T-helper 2 cell treated with Interferon-gamma antibody and Interleukin-4, amounts not matched to agents 5 μg/mL and 100 μg/mL, for 36 hours (primary cell): ENCODE data around the gene CMC1.

Experiments used
- DNase-seq: peaks from one replicate; pipeline ENCODE4 v3.0.0; 2021; ENCODE audit warnings: low spot score
- H3K27ac Mint-ChIP-seq: one replicate; pipeline ENCODE4 v1.8.0; 2021; ENCODE audit warnings: mild to moderate bottlenecking, mixed read lengths
- H3K27me3 Mint-ChIP-seq: one replicate; pipeline ENCODE4 v1.8.0; 2021; ENCODE audit warnings: low read depth, mixed read lengths
- H3K36me3 Mint-ChIP-seq: one replicate; pipeline ENCODE4 v1.8.0; 2021; ENCODE audit warnings: low read depth, mixed read lengths
- H3K4me1 Mint-ChIP-seq: one replicate; pipeline ENCODE4 v1.8.0; 2021; ENCODE audit warnings: low read depth, mixed read lengths
- H3K4me3 Mint-ChIP-seq: one replicate; pipeline ENCODE4 v1.8.0; 2022; ENCODE audit warnings: mild to moderate bottlenecking, moderate library complexity, mixed read lengths
- H3K9me3 Mint-ChIP-seq: one replicate; pipeline ENCODE4 v1.8.0; 2021; ENCODE audit warnings: mixed read lengths

The CMC1 gene

DNA sequence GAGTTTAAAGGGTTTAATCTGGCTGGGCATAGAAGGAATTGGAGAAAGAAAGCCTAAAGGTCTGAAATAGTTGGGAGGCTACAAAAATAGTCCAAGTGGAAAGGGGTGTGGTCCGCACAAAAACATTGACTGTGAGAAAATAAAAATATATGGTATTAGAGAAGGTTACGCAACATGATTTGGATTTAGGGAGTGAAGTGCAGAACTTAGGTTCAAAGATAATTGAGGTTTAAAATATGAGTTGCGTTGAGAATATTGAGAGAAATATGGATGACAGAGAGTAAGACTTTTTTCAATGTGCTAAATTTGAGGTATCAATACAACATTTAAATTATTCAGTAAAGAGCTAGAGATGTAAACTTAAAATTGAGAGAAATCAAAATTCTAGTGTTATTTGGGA, 15.4 kb upstream of the CMC1 start:
- Mint-ChIP-seq H3K27me3 (no peaks in the 10 kb centered on the region), H3K27ac (no peak overlapping the region), H3K4me1 (no peaks in the 10 kb centered on the region), H3K9me3 (no peaks in the 10 kb centered on the region), H3K36me3 (no peaks in the 10 kb centered on the region), H3K4me3 (no peak overlapping the region)
- DNase-seq: no peak

GRCh38 chr3:28228623-28229022, 12.8 kb upstream of the CMC1 start:
- H3K4me3 Mint-ChIP-seq: no peak overlapping the region
- H3K36me3 Mint-ChIP-seq: no peaks in the 10 kb centered on the region
- peaks cover 12% of the 10 kb centered on the region for H3K4me1 Mint-ChIP-seq
- H3K27me3 Mint-ChIP-seq: no peaks in the 10 kb centered on the region
- no peaks in the 10 kb centered on the region for H3K9me3 Mint-ChIP-seq
- no peak overlapping the region for H3K27ac Mint-ChIP-seq
- DNase-seq: no peak

DNA sequence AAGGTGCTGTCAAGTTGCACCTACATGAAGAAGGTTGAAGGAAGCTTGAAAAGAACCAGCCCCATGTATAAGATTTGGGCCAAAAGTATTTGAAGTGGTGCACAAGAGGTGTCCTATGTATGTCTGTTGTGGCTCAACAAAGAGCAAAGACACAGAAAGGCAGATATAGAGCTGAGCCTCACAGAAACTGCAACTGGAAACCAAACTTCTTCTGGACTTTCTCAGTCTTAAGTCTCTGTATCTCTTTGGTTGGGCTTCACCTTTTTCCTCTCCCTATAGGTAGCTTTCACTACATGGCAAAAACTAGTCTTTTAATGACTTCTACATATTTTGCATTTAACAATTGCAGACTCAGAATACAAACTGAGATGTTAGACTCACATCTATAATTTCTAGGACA, 8.8 kb upstream of the CMC1 start:
- H3K27me3 Mint-ChIP-seq: no peaks in the 10 kb centered on the region
- H3K27ac Mint-ChIP-seq: no peak overlapping the region
- peaks cover 14% of the 10 kb centered on the region for H3K4me1 Mint-ChIP-seq
- H3K36me3 Mint-ChIP-seq: no peaks in the 10 kb centered on the region
- peaks cover 9% of the 10 kb centered on the region for H3K9me3 Mint-ChIP-seq
- DNase-seq: no peak
- no peak overlapping the region for H3K4me3 Mint-ChIP-seq

GRCh38 chr3:28234454-28234853, 7.0 kb upstream of the CMC1 start:
- Mint-ChIP-seq H3K27me3 (no peaks in the 10 kb centered on the region), H3K9me3 (peaks cover 9% of the 10 kb centered on the region), H3K4me1 (peaks cover 14% of the 10 kb centered on the region), H3K36me3 (no peaks in the 10 kb centered on the region), H3K4me3 (no peak overlapping the region), H3K27ac (no peak overlapping the region)
- no peak for DNase-seq

DNA sequence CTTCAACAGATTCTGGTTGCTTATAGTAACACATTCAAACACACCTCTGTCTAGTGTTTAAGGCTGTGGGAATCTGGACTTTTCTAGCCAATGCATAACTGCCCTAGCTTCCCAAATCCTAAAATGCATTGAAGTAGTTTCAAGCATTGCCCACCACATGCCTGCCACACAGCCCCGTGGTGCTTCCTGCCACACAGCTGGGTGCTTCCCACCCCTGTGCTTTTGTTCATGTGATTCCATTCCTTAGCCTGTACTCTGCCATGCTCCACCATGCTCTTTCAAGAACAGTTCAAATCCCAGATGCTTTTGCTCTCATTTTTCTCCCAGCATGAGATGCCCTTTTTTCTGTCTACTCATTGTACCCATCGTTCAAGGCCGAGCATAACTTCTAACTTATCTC, 2.3 kb upstream of the CMC1 start:
- H3K4me3 Mint-ChIP-seq: no peak overlapping the region

GRCh38 chr3:28240441-28240840, 978 bp upstream of the CMC1 start:
- Mint-ChIP-seq H3K4me1 (peaks cover 31% of the 10 kb centered on the region), H3K27ac (no peak overlapping the region), H3K36me3 (peaks cover 10% of the 10 kb centered on the region), H3K4me3 (peak overlapping the region; percentile 93), H3K9me3 (peaks cover 2% of the 10 kb centered on the region), H3K27me3 (no peaks in the 10 kb centered on the region)
- no peak for DNase-seq

More for the DNA sequence above, 2.3 kb upstream of the CMC1 start:
- Mint-ChIP-seq H3K36me3 (peaks cover 7% of the 10 kb centered on the region), H3K27ac (no peak overlapping the region), H3K4me1 (peaks cover 27% of the 10 kb centered on the region), H3K9me3 (peaks cover 9% of the 10 kb centered on the region), H3K27me3 (no peaks in the 10 kb centered on the region)
- no peak for DNase-seq

DNA sequence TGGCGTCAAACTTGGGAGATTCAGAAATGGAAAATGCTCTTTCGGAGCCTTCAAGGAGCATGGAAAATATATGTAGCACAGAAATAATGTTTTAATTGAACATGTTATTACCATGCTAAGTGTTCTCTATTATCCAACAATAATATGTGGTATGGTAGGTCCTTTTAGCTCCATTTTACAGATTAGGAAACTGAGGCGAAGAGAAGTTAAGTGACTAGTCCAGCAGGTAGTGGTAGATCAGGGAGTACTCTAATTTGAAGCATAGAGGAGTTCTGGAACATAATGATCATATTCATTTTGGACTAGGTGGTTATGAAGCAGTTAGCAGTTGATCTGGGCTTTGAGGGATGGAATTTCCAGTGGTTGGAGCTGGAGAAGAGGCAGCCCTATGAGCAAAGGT, 1.1 kb downstream of the CMC1 start:
- H3K9me3 Mint-ChIP-seq: no peaks in the 10 kb centered on the region
- DNase-seq: no peak
- H3K27me3 Mint-ChIP-seq: no peaks in the 10 kb centered on the region
- H3K27ac Mint-ChIP-seq: no peak overlapping the region
- H3K4me1 Mint-ChIP-seq: peaks cover 42% of the 10 kb centered on the region
- H3K4me3 Mint-ChIP-seq: peak overlapping the region; percentile 93
- H3K36me3 Mint-ChIP-seq: peaks cover 11% of the 10 kb centered on the region

DNA sequence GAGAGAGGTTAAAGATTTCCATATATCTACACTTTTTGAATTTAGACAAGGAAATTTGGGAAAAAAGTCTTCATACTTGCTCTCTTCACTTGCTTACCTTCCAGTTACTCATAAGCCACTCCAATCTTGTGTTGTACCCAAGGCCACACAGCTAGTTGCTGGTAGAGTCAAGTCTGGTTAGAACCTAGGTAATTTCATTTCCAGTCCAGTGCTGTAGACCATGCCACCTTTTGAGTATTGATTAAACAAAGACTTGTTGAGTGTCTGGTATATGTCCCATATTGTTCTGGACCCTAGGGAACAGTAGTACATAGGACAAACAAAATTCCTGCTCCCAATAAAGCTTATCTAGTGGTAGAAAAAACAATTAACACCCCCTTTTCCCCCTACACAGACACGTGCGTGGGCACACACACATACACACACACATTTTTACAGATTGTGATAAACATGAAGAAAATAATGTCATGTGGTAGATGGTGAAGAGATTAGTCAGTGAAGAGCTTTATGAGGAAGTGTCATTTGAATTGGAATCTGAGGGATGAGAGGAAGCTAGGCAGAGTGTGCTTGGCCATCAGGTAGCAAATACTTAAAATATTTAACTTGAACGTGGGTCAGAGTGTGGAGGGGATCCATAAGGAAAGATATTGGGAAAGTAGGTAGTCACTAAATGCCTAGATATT, 2.1 kb downstream of the CMC1 start:
- Mint-ChIP-seq H3K9me3 (no peaks in the 10 kb centered on the region), H3K4me1 (peaks cover 46% of the 10 kb centered on the region), H3K27me3 (no peaks in the 10 kb centered on the region), H3K4me3 (peak overlapping the region; percentile 4), H3K27ac (no peak overlapping the region), H3K36me3 (peaks cover 11% of the 10 kb centered on the region)
- no peak for DNase-seq

- no peak overlapping the region for H3K4me3 Mint-ChIP-seq
- no peak overlapping the region for H3K27ac Mint-ChIP-seq
- H3K4me1 Mint-ChIP-seq: peaks cover 49% of the 10 kb centered on the region
- no peaks in the 10 kb centered on the region for H3K9me3 Mint-ChIP-seq
- DNase-seq: no peak
- H3K36me3 Mint-ChIP-seq: peaks cover 11% of the 10 kb centered on the region
- no peaks in the 10 kb centered on the region for H3K27me3 Mint-ChIP-seq
Measured at GRCh38 chr3:28244491-28244890, 3.1 kb downstream of the CMC1 start.

DNA sequence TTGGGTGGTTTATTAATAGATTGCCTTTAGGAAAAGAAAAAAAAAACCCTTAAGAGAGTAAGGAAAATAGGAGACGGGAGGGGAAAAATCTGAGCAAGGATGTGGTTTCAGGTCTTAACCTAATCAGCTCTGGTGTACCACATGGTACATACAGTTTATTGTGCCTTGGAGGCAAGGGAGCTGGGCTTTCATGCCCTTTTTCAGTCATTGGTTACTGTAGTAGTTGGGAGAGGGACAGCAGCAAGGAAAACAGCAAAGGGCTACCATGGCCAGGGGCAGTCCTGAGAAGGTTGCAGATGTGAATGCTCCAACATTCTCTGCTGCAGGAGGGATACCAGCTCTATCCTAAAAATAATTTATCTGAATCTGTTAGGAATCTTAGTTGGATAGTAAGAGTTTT, 5.9 kb downstream of the CMC1 start:
- Mint-ChIP-seq H3K4me1 (peaks cover 49% of the 10 kb centered on the region), H3K27me3 (no peaks in the 10 kb centered on the region), H3K27ac (no peak overlapping the region), H3K4me3 (no peak overlapping the region), H3K9me3 (no peaks in the 10 kb centered on the region), H3K36me3 (peaks cover 22% of the 10 kb centered on the region)
- no peak for DNase-seq

GRCh38 chr3:28250999-28251398, 9.6 kb downstream of the CMC1 start:
- peaks cover 38% of the 10 kb centered on the region for H3K4me1 Mint-ChIP-seq

GRCh38 chr3:28252001-28252431, 10.6 kb downstream of the CMC1 start:
- Mint-ChIP-seq H3K9me3 (no peaks in the 10 kb centered on the region), H3K27me3 (no peaks in the 10 kb centered on the region), H3K4me1 (peaks cover 33% of the 10 kb centered on the region), H3K36me3 (peaks cover 22% of the 10 kb centered on the region), H3K4me3 (no peak overlapping the region), H3K27ac (no peak overlapping the region)
- no peak for DNase-seq

More at GRCh38 chr3:28250999-28251398, 9.6 kb downstream of the CMC1 start:
- H3K27me3 Mint-ChIP-seq: no peaks in the 10 kb centered on the region
- no peak overlapping the region for H3K4me3 Mint-ChIP-seq
- H3K9me3 Mint-ChIP-seq: no peaks in the 10 kb centered on the region
- H3K36me3 Mint-ChIP-seq: peaks cover 22% of the 10 kb centered on the region
- no peak for DNase-seq
- no peak overlapping the region for H3K27ac Mint-ChIP-seq

DNA sequence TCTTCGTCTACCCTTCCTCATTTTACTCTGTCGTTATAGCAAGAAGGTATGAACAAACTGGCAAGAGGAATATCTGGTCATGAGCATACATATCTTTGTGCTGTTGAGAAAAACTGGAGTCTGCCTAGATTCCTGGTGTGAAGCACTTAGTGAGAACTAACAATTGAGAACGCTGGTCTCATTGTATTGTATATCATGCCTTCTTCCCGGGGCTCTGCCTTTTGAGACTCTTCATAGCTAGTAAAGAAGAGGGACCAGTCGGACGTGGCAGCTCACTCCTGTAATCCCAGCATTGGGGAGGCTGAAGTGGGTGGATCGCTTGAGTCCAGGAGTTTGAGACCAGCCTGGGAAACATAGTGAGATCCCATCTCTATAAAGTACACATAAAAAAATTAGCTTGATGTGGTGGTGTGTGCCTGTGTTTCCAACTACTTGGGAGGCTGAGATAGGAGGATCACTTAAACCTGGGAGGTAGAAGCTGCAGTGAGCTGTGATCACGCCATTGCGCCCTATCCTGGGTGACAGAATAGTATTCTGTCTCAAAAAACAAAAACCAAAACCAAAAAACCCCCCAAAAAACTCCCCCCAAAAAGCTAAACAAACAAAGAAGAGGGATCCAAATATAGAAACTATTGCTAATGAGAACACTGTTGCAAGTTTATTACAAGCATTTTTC, 11.8 kb downstream of the CMC1 start:
- Mint-ChIP-seq H3K9me3 (no peaks in the 10 kb centered on the region), H3K4me3 (no peak overlapping the region), H3K36me3 (peaks cover 22% of the 10 kb centered on the region), H3K27me3 (no peaks in the 10 kb centered on the region), H3K4me1 (peaks cover 24% of the 10 kb centered on the region), H3K27ac (no peak overlapping the region)
- no peak for DNase-seq

DNA sequence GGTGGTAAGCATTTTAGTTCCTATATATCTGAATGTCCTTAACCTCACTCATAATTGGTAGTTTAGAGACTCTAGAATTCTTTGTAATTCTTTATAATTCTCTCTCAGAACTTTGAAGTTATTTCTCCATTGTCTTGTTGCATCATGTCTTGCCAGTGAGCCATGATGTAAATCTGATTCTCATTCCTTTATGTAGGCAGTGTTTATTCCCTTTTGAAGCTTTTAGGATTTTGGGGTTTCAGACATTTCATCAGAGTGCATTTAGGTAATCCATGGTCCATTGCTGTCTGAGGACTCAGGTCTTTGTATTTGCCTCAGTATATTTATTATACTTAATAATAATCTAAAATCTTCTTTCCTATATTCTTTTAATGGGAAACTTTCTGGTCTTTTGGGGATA, 20.6 kb downstream of the CMC1 start:
- Mint-ChIP-seq H3K27ac (no peak overlapping the region), H3K4me1 (peaks cover 1% of the 10 kb centered on the region), H3K4me3 (no peak overlapping the region), H3K27me3 (no peaks in the 10 kb centered on the region), H3K36me3 (peaks cover 24% of the 10 kb centered on the region), H3K9me3 (no peaks in the 10 kb centered on the region)
- DNase-seq: no peak

DNA sequence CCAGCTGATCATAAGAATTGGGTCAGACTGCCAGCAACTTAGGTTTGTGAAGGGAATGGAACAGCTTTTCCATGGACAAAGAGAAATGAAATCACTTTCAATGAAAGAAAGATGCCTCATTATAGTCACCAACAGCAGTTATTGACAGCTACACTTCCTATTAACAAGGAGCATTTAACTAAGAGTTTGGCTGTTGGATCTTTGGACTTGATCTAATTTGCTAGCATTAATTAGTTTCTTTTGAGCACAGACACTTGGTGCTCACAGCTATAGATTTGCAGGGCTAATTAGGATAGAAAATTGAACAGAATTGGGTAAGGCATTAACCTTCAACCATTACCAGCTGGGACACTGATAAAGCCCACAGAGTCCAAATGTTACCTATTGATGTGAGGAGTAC, 24.2 kb downstream of the CMC1 start:
- Mint-ChIP-seq H3K9me3 (peaks cover 10% of the 10 kb centered on the region), H3K4me3 (no peak overlapping the region), H3K36me3 (peaks cover 31% of the 10 kb centered on the region), H3K27ac (no peak overlapping the region), H3K4me1 (no peaks in the 10 kb centered on the region), H3K27me3 (no peaks in the 10 kb centered on the region)
- no peak for DNase-seq
